Tibial nerve (tissue), 4 donors: ENCODE results near the gene SLC5A11. TPM values are rescaled to one million over a fixed set of nuclear protein-coding genes. Genes with fewer than 3 reads are reported as not detected.
"Not testable (repeated sequence)": the region's sequence is repeated elsewhere in the genome, so short reads cannot be mapped to it uniquely, and the experiment has no call there.

Experiments
- DNase-seq, 2 donors: peaks; one replicate each; pipeline ENCODE4 v3.0.0-alpha.2; 2019; ENCODE audit warnings: low spot score in 2 of 2
- H3K27ac ChIP-seq, 4 donors: fragments of 200-600 bp; sonication (generic) in 3 of 4; one replicate each; pipeline ENCODE4 v1.5.1; 2017 to 2019; ENCODE audit warnings: mild to moderate bottlenecking in 1 of 4
- H3K27me3 ChIP-seq, 2 donors: fragments of 200-600 bp; sonication (generic) in 1 of 2; one replicate each; pipeline versions ENCODE4 v1.5.1 to v1.6.0; 2017 to 2019
- H3K36me3 ChIP-seq, 3 donors: fragments of 200-600 bp; sonication (generic); one replicate each; pipeline ENCODE4 v1.5.1; 2018 to 2019
- H3K4me1 ChIP-seq, 4 donors: fragments of 200-600 bp; sonication (generic) in 3 of 4; one replicate each; pipeline ENCODE4 v1.5.1; 2017 to 2019
- H3K4me3 ChIP-seq, 4 donors: fragments of 200-600 bp; sonication (generic) in 3 of 4; one replicate each; pipeline ENCODE4 v1.5.1; 2017 to 2019; ENCODE audit warnings: mild to moderate bottlenecking in 1 of 4, moderate library complexity in 1 of 4
- H3K9me3 ChIP-seq, 4 donors: fragments of 200-600 bp; sonication (generic) in 3 of 4; one replicate each; pipeline ENCODE4 v1.5.1; 2017 to 2019
- CTCF ChIP-seq, 5 experiments: fragments of 200-600 bp in 3 of 5; fragments of 450-650 bp in 2 of 5; sonication (generic) in 3 of 5; IDR thresholded peaks; one replicate each; pipeline ENCODE4 v1.5.1; 2016 to 2019; ENCODE audit warnings: antibody characterized with exemption in 5 of 5, mild to moderate bottlenecking in 3 of 5, moderate library complexity in 2 of 5
- EP300 ChIP-seq, 2 donors: sonication (generic); formaldehyde crosslinking; IDR thresholded peaks; one replicate each; pipeline ENCODE4 v1.6.1; 2017; ENCODE audit warnings: antibody characterized with exemption in 2 of 2, mild to moderate bottlenecking in 1 of 2
- POLR2A ChIP-seq, 2 donors: fragments of 450-650 bp; IDR thresholded peaks; one replicate each; pipeline ENCODE4 v1.6.1; 2017; ENCODE audit warnings: antibody characterized with exemption in 2 of 2, mild to moderate bottlenecking in 2 of 2, moderate library complexity in 2 of 2
- WGBS, 2 donors: methylation state at CpG; one replicate each; pipeline ENCODE4 v1.1.5; 2018; 5-methylcytosine and 5-hydroxymethylcytosine counted together
- total RNA-seq, 4 donors: library from RNA; depleted of rRNA; stranded (reverse); fragments of >200 nt; gene quantifications; one replicate each; pipeline ENCODE4 v1.1.0, GENCODE V29; 2016

SLC5A11 gene
- total RNA-seq, 4 donors from 2014 or later: not detected

GRCh38 chr16:24890746-24891145 lies 45.0 kb downstream of the SLC5A11 start:
- DNase-seq: no peak
- Histone ChIP-seq H3K4me3 (no peak overlapping the region), H3K27me3 (no peaks in the 10 kb centered on the region), H3K9me3 (no peaks in the 10 kb centered on the region), H3K4me1 (no peaks in the 10 kb centered on the region), H3K27ac (no peak overlapping the region), H3K36me3 (no peaks in the 10 kb centered on the region)
- TF ChIP-seq EP300 (IDR thresholded peaks at IDR 0.05) (no peak), POLR2A (IDR thresholded peaks at IDR 0.05) (no peak), CTCF (IDR thresholded peaks at IDR 0.05) (no peak)
- 82 to 89% methylated on average over 13 of the region's 13 CpGs for WGBS, 2 donors

DNA sequence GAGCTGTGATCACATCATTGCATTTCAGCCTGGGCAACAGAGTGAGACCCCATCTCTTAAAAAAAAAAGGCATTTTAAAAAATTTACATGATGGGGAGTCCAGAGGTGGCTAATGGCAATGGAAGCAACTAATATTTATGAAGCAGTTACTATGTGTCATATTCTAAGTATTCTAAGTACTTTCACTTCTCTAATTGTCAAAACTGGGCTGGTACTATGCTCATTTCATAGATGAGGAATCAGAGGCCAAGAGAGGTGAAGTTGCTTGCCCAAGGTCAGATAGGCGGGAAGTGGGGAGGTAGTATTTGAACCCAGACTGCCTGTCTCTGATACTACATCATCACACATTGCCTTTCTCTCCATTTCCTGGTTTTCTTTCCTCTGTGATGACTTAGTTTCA lies 50.7 kb downstream of the SLC5A11 start:
- H3K27ac ChIP-seq: no peak overlapping the region
- no peak overlapping the region for H3K4me3 ChIP-seq
- 73 to 95% methylated on average over 1 of the region's 1 CpG for WGBS, 2 donors
- TF ChIP-seq EP300 (IDR thresholded peaks at IDR 0.05) (no peak), POLR2A (IDR thresholded peaks at IDR 0.05) (no peak), CTCF (IDR thresholded peaks at IDR 0.05) (no peak)
- DNase-seq: no peak
- no peaks in the 10 kb centered on the region for H3K27me3 ChIP-seq
- H3K4me1 ChIP-seq: no peaks in the 10 kb centered on the region
- H3K9me3 ChIP-seq: no peaks in the 10 kb centered on the region
- no peaks in the 10 kb centered on the region for H3K36me3 ChIP-seq

- H3K27me3 ChIP-seq, H3K4me3 ChIP-seq, H3K36me3 ChIP-seq, H3K27ac ChIP-seq, DNase-seq, H3K4me1 ChIP-seq, H3K9me3 ChIP-seq: not testable (repeated sequence)
- WGBS, 2 donors: 63 to 64% methylated on average over 2 of the region's 2 CpGs
These were observed 51.8 kb downstream of the SLC5A11 start for GRCh38 chr16:24897522-24897921.

GRCh38 chr16:24900230-24900629 lies 54.5 kb downstream of the SLC5A11 start:
- Histone ChIP-seq H3K9me3 (no peaks in the 10 kb centered on the region), H3K27me3 (no peaks in the 10 kb centered on the region), H3K4me3 (no peak overlapping the region), H3K36me3 (no peaks in the 10 kb centered on the region), H3K27ac (no peak overlapping the region), H3K4me1 (no peaks in the 10 kb centered on the region)
- DNase-seq: no peak
- TF ChIP-seq EP300 (IDR thresholded peaks at IDR 0.05) (no peak), CTCF (IDR thresholded peaks at IDR 0.05) (no peak), POLR2A (IDR thresholded peaks at IDR 0.05) (no peak)

DNA sequence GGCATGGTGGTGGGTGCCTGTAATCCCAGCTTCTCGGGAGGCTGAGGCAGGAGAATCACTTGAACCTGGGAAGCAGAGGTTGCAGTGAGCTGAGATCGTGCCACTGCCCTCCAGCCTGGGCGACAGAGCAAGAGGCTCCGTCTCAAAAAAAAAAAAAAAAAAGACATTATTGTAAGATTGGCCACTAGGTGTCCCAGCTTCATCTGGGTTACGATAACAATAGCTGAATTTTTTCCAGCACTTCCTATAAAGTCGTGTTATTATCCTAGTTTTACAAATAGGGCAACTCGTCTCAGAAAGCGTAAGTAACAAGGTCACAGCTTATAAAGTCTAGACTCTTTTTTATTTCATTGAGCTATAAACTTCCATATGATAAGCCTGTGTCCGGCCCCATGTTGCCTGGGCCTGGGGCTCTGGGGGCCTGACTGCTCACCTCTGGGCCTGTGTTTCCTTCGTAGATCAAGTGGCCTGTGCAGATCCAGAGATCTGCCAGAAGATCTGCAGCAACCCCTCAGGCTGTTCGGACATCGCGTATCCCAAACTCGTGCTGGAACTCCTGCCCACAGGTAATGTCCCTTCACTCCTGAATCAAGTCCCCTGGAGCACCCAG lies 60.5 kb downstream of the SLC5A11 start:
- no peak overlapping the region for H3K4me3 ChIP-seq
- peaks cover 0 to 7% (median 0%) of the 10 kb centered on the region in 3 donors for H3K36me3 ChIP-seq
- TF ChIP-seq CTCF (IDR thresholded peaks at IDR 0.05) (peak in 4 of 5 experiments; percentile 7 to 30 (median 20)), EP300 (IDR thresholded peaks at IDR 0.05) (no peak), POLR2A (IDR thresholded peaks at IDR 0.05) (no peak)
- WGBS, 2 donors: 51 to 53% methylated on average over 14 of the region's 14 CpGs
- H3K9me3 ChIP-seq: no peaks in the 10 kb centered on the region
- DNase-seq: no peak
- no peak overlapping the region for H3K27ac ChIP-seq
- H3K27me3 ChIP-seq: no peaks in the 10 kb centered on the region
- H3K4me1 ChIP-seq: peaks cover 0 to 4% (median 0%) of the 10 kb centered on the region in 4 donors

- Histone ChIP-seq H3K36me3 (peaks cover 0 to 7% (median 0%) of the 10 kb centered on the region in 3 donors), H3K4me1 (peaks cover 0 to 4% (median 0%) of the 10 kb centered on the region in 4 donors), H3K27ac (no peak overlapping the region), H3K27me3 (no peaks in the 10 kb centered on the region), H3K4me3 (no peak overlapping the region), H3K9me3 (no peaks in the 10 kb centered on the region)
- no peak for DNase-seq
- no peak for TF ChIP-seq POLR2A (IDR thresholded peaks at IDR 0.05)
- TF ChIP-seq CTCF (IDR thresholded peaks at IDR 0.05): no peak
- TF ChIP-seq EP300 (IDR thresholded peaks at IDR 0.05): no peak
- 77 to 89% methylated on average over 7 to 10 of the region's 10 CpGs for WGBS, 2 donors
These were observed 61.1 kb downstream of the SLC5A11 start for GRCh38 chr16:24906901-24907300.
